MM.1S (cell line): ENCODE results near the gene TRNP1.

Experiments
- CTCF ChIP-seq: fragments of 300-600 bp; sonication (generic); IDR thresholded peaks from 2 replicates; pipeline ENCODE4 v1.5.1; 2016; ENCODE audit warnings: antibody characterized with exemption, low read length, mixed read lengths
- EZH2 ChIP-seq: fragments of 300-600 bp; sonication (generic); optimal IDR thresholded peaks from 2 replicates; pipeline ENCODE3; 2017; ENCODE audit warnings: low read depth, mild to moderate bottlenecking, antibody characterized with exemption, low read length, mixed read lengths

GRCh38 chr1:27001570-27002360 is 8.3 kb downstream of the TRNP1 start:
- TF ChIP-seq CTCF (no peak), EZH2 (no peak)
